H9 (cell line): ENCODE results near the gene PHF12. TPM values are rescaled to one million over a fixed set of nuclear protein-coding genes. Genes with fewer than 3 reads are reported as not detected.

Experiments used
- DNase-seq: peaks from one replicate; pipeline ENCODE4 v3.0.0-alpha.2; 2017
- H2AFZ ChIP-seq: one replicate; pipeline ENCODE4 v1.6.1; 2013; ENCODE audit warnings: mild to moderate bottlenecking, low read length, control low read depth, moderate library complexity
- H2AK5ac ChIP-seq: 2 replicates; pipeline ENCODE4 v1.6.1; 2013; ENCODE audit warnings: low read length, control low read depth, mixed read lengths; ENCODE audit not compliant: insufficient read length
- H2BK120ac ChIP-seq: one replicate; pipeline ENCODE4 v1.6.1; 2013; ENCODE audit warnings: low read depth, mild to moderate bottlenecking, low read length, control low read depth, inconsistent platforms; ENCODE audit not compliant: poor library complexity, severe bottlenecking
- H2BK12ac ChIP-seq: 2 replicates; pipeline ENCODE4 v1.6.1; 2013; ENCODE audit warnings: low read length, control low read depth, mixed read lengths, low read depth; ENCODE audit not compliant: insufficient read length
- H2BK15ac ChIP-seq: 2 replicates; pipeline ENCODE4 v1.6.1; 2013; ENCODE audit warnings: low read depth, low read length, control low read depth
- H2BK20ac ChIP-seq: one replicate; pipeline ENCODE4 v1.6.1; 2013; ENCODE audit warnings: low read depth, mild to moderate bottlenecking, low read length, control low read depth, inconsistent platforms; ENCODE audit not compliant: poor library complexity, severe bottlenecking
- H2BK5ac ChIP-seq: 2 replicates; pipeline ENCODE4 v1.6.1; 2013; ENCODE audit warnings: low read length, control low read depth, mixed read lengths; ENCODE audit not compliant: insufficient read length
- H3K14ac ChIP-seq: 2 replicates; pipeline ENCODE4 v1.6.1; 2013; ENCODE audit warnings: low read length, control low read depth; ENCODE audit not compliant: insufficient read depth
- H3K18ac ChIP-seq: 2 replicates; pipeline ENCODE4 v1.6.1; 2013; ENCODE audit warnings: low read depth, mild to moderate bottlenecking, mixed read lengths, low read length, control low read depth; ENCODE audit not compliant: insufficient read length
- H3K23ac ChIP-seq: 2 replicates; pipeline ENCODE4 v1.6.1; 2013; ENCODE audit warnings: low read length, control low read depth, mixed read lengths, low read depth; ENCODE audit not compliant: insufficient read length
- H3K23me2 ChIP-seq: 2 replicates; pipeline ENCODE4 v1.6.1; 2013; ENCODE audit warnings: low read depth, mild to moderate bottlenecking, mixed read lengths, low read length, control low read depth; ENCODE audit not compliant: insufficient read length, poor library complexity, severe bottlenecking
- H3K27ac ChIP-seq: 2 replicates; pipeline ENCODE4 v1.5.1; 2013; ENCODE audit warnings: low read length, control low read depth, mixed read lengths, low read depth; ENCODE audit not compliant: insufficient read length
- H3K27me3 ChIP-seq: 2 replicates; pipeline ENCODE4 v1.6.1; 2013; ENCODE audit warnings: low read length, control low read depth, inconsistent platforms; ENCODE audit not compliant: insufficient read depth
- H3K4ac ChIP-seq: 2 replicates; pipeline ENCODE4 v1.6.1; 2013; ENCODE audit warnings: low read depth, mild to moderate bottlenecking, control low read depth, inconsistent platforms, low read length, moderate library complexity
- H3K4me1 ChIP-seq: 2 replicates; pipeline ENCODE4 v1.6.1; 2013; ENCODE audit warnings: low read length, control low read depth, inconsistent platforms; ENCODE audit not compliant: insufficient read depth
- H3K4me2 ChIP-seq: 2 replicates; pipeline ENCODE4 v1.6.1; 2013; ENCODE audit warnings: low read length, control low read depth, mixed read lengths; ENCODE audit not compliant: insufficient read length, insufficient read depth
- H3K56ac ChIP-seq: 2 replicates; pipeline ENCODE4 v1.6.1; 2013; ENCODE audit warnings: low read depth, mild to moderate bottlenecking, mixed read lengths, low read length, control low read depth; ENCODE audit not compliant: insufficient read length
- H3K79me1 ChIP-seq: 2 replicates; pipeline ENCODE4 v1.6.1; 2013; ENCODE audit warnings: low read depth, mild to moderate bottlenecking, moderate library complexity, low read length, control low read depth, inconsistent platforms; ENCODE audit not compliant: insufficient read depth, poor library complexity, severe bottlenecking
- H3K79me2 ChIP-seq: 2 replicates; pipeline ENCODE4 v1.6.1; 2013; ENCODE audit warnings: low read length, control low read depth, inconsistent platforms; ENCODE audit not compliant: insufficient read depth
- H3K9ac ChIP-seq: 2 replicates; pipeline ENCODE4 v1.6.1; 2013; ENCODE audit warnings: low read length, control low read depth, mixed read lengths; ENCODE audit not compliant: insufficient read length; ENCODE audit errors: extremely low read depth
- H3K9me3 ChIP-seq: one replicate; pipeline ENCODE4 v1.6.1; 2013; ENCODE audit warnings: low read depth, low read length, inconsistent platforms; ENCODE audit not compliant: control insufficient read depth
- H3T11ph ChIP-seq: one replicate; pipeline ENCODE4 v1.6.1; 2013; ENCODE audit warnings: mild to moderate bottlenecking, low read length, control low read depth, inconsistent platforms
- H4K20me1 ChIP-seq: one replicate; pipeline ENCODE4 v1.6.1; 2013; ENCODE audit not compliant: control insufficient read depth, insufficient read length, insufficient read depth
- H4K5ac ChIP-seq: 2 replicates; pipeline ENCODE4 v1.6.1; 2013; ENCODE audit warnings: low read depth, mild to moderate bottlenecking, mixed read lengths, low read length, control low read depth; ENCODE audit not compliant: insufficient read length
- H4K8ac ChIP-seq: replicated peaks from 2 replicates; pipeline ENCODE4 v1.6.1; 2013; ENCODE audit warnings: low read length, control low read depth, mixed read lengths, low read depth; ENCODE audit not compliant: insufficient read length
- H4K91ac ChIP-seq: 2 replicates; pipeline ENCODE4 v1.6.1; 2013; ENCODE audit warnings: low read depth, mild to moderate bottlenecking, moderate library complexity, mixed read lengths, low read length, control low read depth; ENCODE audit not compliant: insufficient read length
- H3K27ac Mint-ChIP-seq, 3 experiments: 2 replicates in 2 of 3; 3 replicates in 1 of 3; pipeline ENCODE4 v1.8.0; 2020 to 2021; ENCODE audit warnings: mixed read lengths in 3 of 3, mild to moderate bottlenecking in 1 of 3, moderate library complexity in 1 of 3
- H3K27me3 Mint-ChIP-seq: 2 replicates; pipeline ENCODE4 v1.8.0; 2021; ENCODE audit warnings: low read depth, mild to moderate bottlenecking, moderate library complexity, mixed read lengths
- H3K36me3 Mint-ChIP-seq, 3 experiments: 2 replicates in 2 of 3; 3 replicates in 1 of 3; pipeline ENCODE4 v1.8.0; 2020 to 2021; ENCODE audit warnings: low read depth in 3 of 3, mixed read lengths in 3 of 3; ENCODE audit not compliant: insufficient read depth in 1 of 3
- H3K4me1 Mint-ChIP-seq, 2 experiments: 2 replicates each; pipeline ENCODE4 v1.8.0; 2020; ENCODE audit warnings: mixed read lengths in 2 of 2
- H3K4me3 Mint-ChIP-seq, 2 experiments: 2 replicates in 1 of 2; 3 replicates in 1 of 2; pipeline ENCODE4 v1.8.0; 2020 to 2021; ENCODE audit warnings: mild to moderate bottlenecking in 2 of 2, mixed read lengths in 2 of 2, moderate library complexity in 1 of 2
- H3K9me3 Mint-ChIP-seq, 2 experiments: 2 replicates in 1 of 2; 3 replicates in 1 of 2; pipeline ENCODE4 v1.8.0; 2020; ENCODE audit warnings: mild to moderate bottlenecking in 2 of 2, mixed read lengths in 2 of 2, moderate library complexity in 1 of 2
- WGBS: extraction: QIAGEN DNeasy Blood & Tissue Kit; methylation state at CpG from one replicate; pipeline ENCODE4 v1.1.7; 2013; ENCODE audit warnings: missing lambda C conversion rate, low lambda C conversion rate, mixed read lengths; ENCODE audit not compliant: insufficient read length; ENCODE audit errors: extremely low coverage; 5-methylcytosine and 5-hydroxymethylcytosine counted together
- total RNA-seq: library from RNA; stranded (reverse); gene quantifications from 2 replicates; pipeline ENCODE4 v1.2.1, GENCODE V29; 2021
- TF ChIP-seq, protein P1 (sequence below): fragments of 200-600 bp; sonication (generic); conservative IDR thresholded peaks from 3 replicates; pipeline ENCODE4 v1.8.0; 2021; ENCODE audit warnings: antibody characterized with exemption, mild to moderate bottlenecking

The PHF12 gene
- total RNA-seq, 1 experiment from 2014 or later, result 62.1 TPM

DNA sequence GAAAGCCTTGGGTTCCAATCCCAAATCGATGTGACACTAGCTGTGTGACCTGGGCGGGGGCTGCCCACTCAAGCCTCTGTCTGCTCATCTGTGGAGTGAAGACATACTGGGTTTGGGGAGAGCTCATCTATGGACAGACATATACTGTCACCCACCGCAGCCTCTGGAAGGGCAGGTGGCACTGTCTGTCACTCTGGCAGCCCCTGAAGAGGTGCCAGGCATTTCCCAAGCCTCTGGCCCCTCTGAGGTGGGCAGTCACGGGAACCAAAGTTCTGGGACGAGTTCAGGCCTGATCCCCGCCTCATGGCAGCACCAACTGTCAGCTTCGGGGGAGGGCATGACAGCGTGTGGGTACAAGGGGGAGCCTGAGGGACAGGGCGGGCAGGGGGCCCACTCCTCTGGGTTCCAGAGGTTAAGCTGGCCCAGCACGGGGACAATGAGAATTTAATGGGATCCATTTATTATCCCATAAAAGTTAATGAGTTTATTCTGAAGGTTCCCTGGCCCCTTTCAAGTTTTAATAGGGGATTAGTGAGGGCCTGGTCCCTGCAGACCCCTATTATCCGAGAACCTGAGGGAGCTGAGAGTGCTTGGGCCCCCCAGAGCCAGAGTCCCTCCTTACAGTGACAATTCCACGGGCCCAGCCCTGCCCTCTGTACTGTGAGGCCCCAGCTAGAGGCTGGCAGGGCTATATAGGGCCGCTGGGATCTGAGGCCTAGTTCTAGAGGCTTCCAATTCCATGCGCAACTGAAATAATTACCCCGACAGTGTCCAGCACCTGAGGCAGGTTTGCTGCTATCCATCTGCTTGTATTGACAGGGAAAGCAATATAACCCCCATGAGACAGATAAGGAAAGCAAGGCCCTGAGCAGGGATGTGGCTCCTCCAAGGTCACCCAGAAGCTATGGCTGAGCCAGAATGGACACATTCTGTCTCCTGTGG, 35.7 kb upstream of the PHF12 start:
- H2BK20ac ChIP-seq, result no peak overlapping the region
- no peak overlapping the region for H4K5ac ChIP-seq
- TF ChIP-seq, protein P1, sequence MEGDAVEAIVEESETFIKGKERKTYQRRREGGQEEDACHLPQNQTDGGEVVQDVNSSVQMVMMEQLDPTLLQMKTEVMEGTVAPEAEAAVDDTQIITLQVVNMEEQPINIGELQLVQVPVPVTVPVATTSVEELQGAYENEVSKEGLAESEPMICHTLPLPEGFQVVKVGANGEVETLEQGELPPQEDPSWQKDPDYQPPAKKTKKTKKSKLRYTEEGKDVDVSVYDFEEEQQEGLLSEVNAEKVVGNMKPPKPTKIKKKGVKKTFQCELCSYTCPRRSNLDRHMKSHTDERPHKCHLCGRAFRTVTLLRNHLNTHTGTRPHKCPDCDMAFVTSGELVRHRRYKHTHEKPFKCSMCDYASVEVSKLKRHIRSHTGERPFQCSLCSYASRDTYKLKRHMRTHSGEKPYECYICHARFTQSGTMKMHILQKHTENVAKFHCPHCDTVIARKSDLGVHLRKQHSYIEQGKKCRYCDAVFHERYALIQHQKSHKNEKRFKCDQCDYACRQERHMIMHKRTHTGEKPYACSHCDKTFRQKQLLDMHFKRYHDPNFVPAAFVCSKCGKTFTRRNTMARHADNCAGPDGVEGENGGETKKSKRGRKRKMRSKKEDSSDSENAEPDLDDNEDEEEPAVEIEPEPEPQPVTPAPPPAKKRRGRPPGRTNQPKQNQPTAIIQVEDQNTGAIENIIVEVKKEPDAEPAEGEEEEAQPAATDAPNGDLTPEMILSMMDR, result no peak
- H3K56ac ChIP-seq, result no peak overlapping the region
- H3K4me1 ChIP-seq, result peaks cover 4% of the 10 kb centered on the region; the same call in 1 of the 2 replicates
- no peaks in the 10 kb centered on the region for H3K9me3 ChIP-seq
- Mint-ChIP-seq H3K4me1 (peaks cover 42 to 54% of the 10 kb centered on the region in 2 experiments), H3K36me3 (no peaks in the 10 kb centered on the region; a peak in 1 of 7 replicates), H3K27ac (peak overlapping the region in 1 of 3 experiments; percentile 87; a peak in 2 of 7 replicates), H3K4me3 (peak overlapping the region in 1 of 2 experiments; percentile 35; a peak in 1 of 5 replicates), H3K9me3 (peaks cover 0 to 2% of the 10 kb centered on the region in 2 experiments; a peak in 1 of 5 replicates), H3K27me3 (peaks cover 8% of the 10 kb centered on the region)
- no peak overlapping the region for H2BK15ac ChIP-seq
- no peaks in the 10 kb centered on the region for H4K20me1 ChIP-seq
- H4K8ac ChIP-seq, result no peak overlapping the region
- no peaks in the 10 kb centered on the region for H3K23me2 ChIP-seq
- H3T11ph ChIP-seq, result no peak overlapping the region
- no peak overlapping the region for H2AK5ac ChIP-seq
- H3K23ac ChIP-seq, result no peak overlapping the region
- H3K79me2 ChIP-seq, result no peaks in the 10 kb centered on the region
- no peak for DNase-seq
- no peak overlapping the region for H2BK120ac ChIP-seq
- no peak overlapping the region for H3K4me2 ChIP-seq
- H4K91ac ChIP-seq, result no peak overlapping the region
- H2BK12ac ChIP-seq, result no peak overlapping the region
- no CpG with 5 or more reads among the region's 15 CpGs for WGBS
- H2AFZ ChIP-seq, result no peak overlapping the region
- no peak overlapping the region for H3K9ac ChIP-seq
- H3K4ac ChIP-seq, result no peak overlapping the region
- H2BK5ac ChIP-seq, result no peak overlapping the region
- no peaks in the 10 kb centered on the region for H3K79me1 ChIP-seq
- no peaks in the 10 kb centered on the region for H3K27me3 ChIP-seq
- no peak overlapping the region for H3K14ac ChIP-seq
- H3K18ac ChIP-seq, result no peak overlapping the region
- H3K27ac ChIP-seq, result no peak overlapping the region
